CD14-positive monocyte (primary cell): Measurements from ENCODE around the gene CAPN8. TPM values are rescaled to one million over a fixed set of nuclear protein-coding genes. Genes with fewer than 3 reads are reported as not detected.

Source experiments
- DNase-seq, 3 donors: peaks; one replicate each; pipeline ENCODE4 v3.0.0-alpha.2; 2011 to 2022
- H2AFZ ChIP-seq: 2 replicates; pipeline ENCODE4 v1.6.0; 2012; ENCODE audit warnings: mild to moderate bottlenecking, low read depth, low read length, inconsistent platforms; ENCODE audit not compliant: insufficient read depth, poor library complexity, severe bottlenecking
- H3K27ac ChIP-seq, 2 donors: 1 replicate in 1 of 2; 2 replicates in 1 of 2; pipeline ENCODE4 v1.5.1; 2012 to 2013; ENCODE audit warnings: low read length in 2 of 2, control low read depth in 1 of 2, inconsistent platforms in 1 of 2, low read depth in 1 of 2, mild to moderate bottlenecking in 1 of 2
- H3K27me3 ChIP-seq, 2 donors: one replicate each; pipeline versions ENCODE4 v1.6.0 to v1.6.1; 2011 to 2013; ENCODE audit warnings: low read length in 2 of 2; ENCODE audit not compliant: control insufficient read depth in 2 of 2, insufficient read depth in 2 of 2
- H3K36me3 ChIP-seq, 2 donors: replicated peaks in 1 of 2; 1 replicate in 1 of 2; 2 replicates in 1 of 2; pipeline versions ENCODE4 v1.5.1 to v1.6.1; 2012 to 2013; ENCODE audit warnings: low read length in 2 of 2, control low read depth in 1 of 2, inconsistent platforms in 1 of 2, mild to moderate bottlenecking in 1 of 2; ENCODE audit not compliant: insufficient read depth in 2 of 2, control insufficient read depth in 1 of 2
- H3K4me1 ChIP-seq, 2 donors: 1 replicate in 1 of 2; 2 replicates in 1 of 2; pipeline versions ENCODE4 v1.5.1 to v1.6.1; 2012 to 2013; ENCODE audit warnings: low read length in 2 of 2, control low read depth in 1 of 2, inconsistent platforms in 1 of 2, mild to moderate bottlenecking in 1 of 2, moderate library complexity in 1 of 2; ENCODE audit not compliant: insufficient read depth in 2 of 2, control insufficient read depth in 1 of 2
- H3K4me2 ChIP-seq: replicated peaks from 2 replicates; pipeline ENCODE3; 2012; ENCODE audit warnings: low read length, moderate library complexity, mild to moderate bottlenecking; ENCODE audit not compliant: poor library complexity, severe bottlenecking; ENCODE audit errors: extremely low read depth
- H3K4me3 ChIP-seq, 3 experiments: fragments of 200-600 bp in 1 of 3; sonication (generic) in 1 of 3; replicated peaks in 1 of 3; 1 replicate in 2 of 3; 2 replicates in 1 of 3; pipeline ENCODE4 v1.5.1; 2011 to 2013; ENCODE audit warnings: low read length in 3 of 3, mild to moderate bottlenecking in 3 of 3, control low read depth in 2 of 3, low read depth in 2 of 3, inconsistent platforms in 1 of 3, moderate library complexity in 1 of 3
- H3K79me2 ChIP-seq: 2 replicates; pipeline ENCODE4 v1.6.0; 2012; ENCODE audit warnings: mild to moderate bottlenecking, control low read depth, inconsistent platforms, low read length, moderate library complexity; ENCODE audit not compliant: insufficient read depth
- H3K9ac ChIP-seq: 2 replicates; pipeline ENCODE4 v1.6.0; 2017; ENCODE audit warnings: low read length, mild to moderate bottlenecking; ENCODE audit not compliant: insufficient read depth, poor library complexity, severe bottlenecking
- H3K9me3 ChIP-seq, 2 donors: replicated peaks in 1 of 2; 1 replicate in 1 of 2; 2 replicates in 1 of 2; pipeline versions ENCODE4 v1.5.1 to v1.6.1; 2012 to 2013; ENCODE audit warnings: low read length in 2 of 2, control low read depth in 1 of 2; ENCODE audit not compliant: control insufficient read depth in 1 of 2, insufficient read depth in 1 of 2
- H4K20me1 ChIP-seq: 2 replicates; pipeline ENCODE4 v1.6.0; 2012; ENCODE audit warnings: mild to moderate bottlenecking, low read length, control low read depth, moderate library complexity; ENCODE audit not compliant: insufficient read depth
- H3K27ac Mint-ChIP-seq, 7 donors: one replicate each; pipeline ENCODE4 v1.8.0; 2020; ENCODE audit warnings: mild to moderate bottlenecking in 7 of 7, mixed read lengths in 7 of 7, moderate library complexity in 6 of 7, inconsistent platforms in 2 of 7
- H3K27me3 Mint-ChIP-seq, 3 donors: one replicate each; pipeline ENCODE4 v1.8.0; 2021 to 2022; ENCODE audit warnings: low read depth in 3 of 3, mild to moderate bottlenecking in 3 of 3, mixed read lengths in 3 of 3, moderate library complexity in 3 of 3, inconsistent platforms in 1 of 3
- H3K36me3 Mint-ChIP-seq, 2 donors: one replicate each; pipeline ENCODE4 v1.8.0; 2020; ENCODE audit warnings: mixed read lengths in 2 of 2, inconsistent platforms in 1 of 2, mild to moderate bottlenecking in 1 of 2
- H3K4me1 Mint-ChIP-seq: one replicate; pipeline ENCODE4 v1.8.0; 2020; ENCODE audit warnings: mild to moderate bottlenecking, mixed read lengths
- H3K4me3 Mint-ChIP-seq, 2 donors: one replicate each; pipeline ENCODE4 v1.8.0; 2020; ENCODE audit warnings: mild to moderate bottlenecking in 2 of 2, mixed read lengths in 2 of 2, moderate library complexity in 1 of 2
- H3K9me3 Mint-ChIP-seq, 7 donors: one replicate each; pipeline ENCODE4 v1.8.0; 2020 to 2022; ENCODE audit warnings: mixed read lengths in 7 of 7, mild to moderate bottlenecking in 6 of 7, moderate library complexity in 6 of 7, inconsistent platforms in 2 of 7
- CTCF ChIP-seq: fragments of 200-600 bp; IDR thresholded peaks from one replicate; pipeline ENCODE4 v1.8.0; 2022; ENCODE audit warnings: antibody characterized with exemption, mild to moderate bottlenecking
- WGBS: methylation state at CpG from one replicate; pipeline ENCODE4 v1.1.5; 2013; ENCODE audit warnings: missing lambda C conversion rate; ENCODE audit not compliant: insufficient coverage; 5-methylcytosine and 5-hydroxymethylcytosine counted together
- intact Hi-C, 2 donors: fragments of 100-400 bp; cut with micrococcal nuclease; formaldehyde crosslinking; loops; one replicate each; pipeline versions ENCODE4 v1.15.0 to v1.15.1; 2023
- polyA plus RNA-seq, 3 donors: library from polyadenylated mRNA; depleted of rRNA in 1 of 3; unstranded in 2 of 3; stranded (reverse) in 1 of 3; fragments of 300-500 nt in 2 of 3; fragments of >200 nt in 1 of 3; fragmentation: Illumina TruSeq in 2 of 3; gene quantifications; 1 replicate in 2 of 3; 2 replicates in 1 of 3; pipeline ENCODE4 v1.2.3, GENCODE V29; 2012 to 2021

CAPN8 gene
- polyA plus RNA-seq, 3 donors: 0.40 TPM; not detected in 2

- H3K4me2 ChIP-seq: no peak overlapping the region
Observed at GRCh38 chr1:223540485-223541106, 124.9 kb downstream of the CAPN8 start.

GRCh38 chr1:223539750-223540149 is 125.8 kb downstream of the CAPN8 start:
- H3K4me1 Mint-ChIP-seq: no peaks in the 10 kb centered on the region
- H3K27me3 Mint-ChIP-seq: peaks cover 5 to 13% (median 6%) of the 10 kb centered on the region in 3 donors
- no peaks in the 10 kb centered on the region for H4K20me1 ChIP-seq
- H3K27ac ChIP-seq: no peak overlapping the region
- no peaks in the 10 kb centered on the region for H3K79me2 ChIP-seq
- H3K27me3 ChIP-seq: no peaks in the 10 kb centered on the region
- no peak overlapping the region for H3K27ac Mint-ChIP-seq
- no peak for TF ChIP-seq CTCF
- H3K9me3 Mint-ChIP-seq: no peaks in the 10 kb centered on the region
- H3K4me1 ChIP-seq: no peaks in the 10 kb centered on the region
- H3K9ac ChIP-seq: no peak overlapping the region
- no peak overlapping the region for H3K4me3 Mint-ChIP-seq
- 100% methylated on average over 1 of the region's 3 CpGs for WGBS
- no peak overlapping the region for H2AFZ ChIP-seq
- H3K36me3 Mint-ChIP-seq: no peaks in the 10 kb centered on the region
- H3K4me3 ChIP-seq: no peak overlapping the region
- no peaks in the 10 kb centered on the region for H3K9me3 ChIP-seq
- no peaks in the 10 kb centered on the region for H3K36me3 ChIP-seq
- no peak for DNase-seq
- no peak overlapping the region for H3K4me2 ChIP-seq
- intact Hi-C loops: no loop called here

More at GRCh38 chr1:223540485-223541106, 124.9 kb downstream of the CAPN8 start:
- DNase-seq: no peak
- no peak overlapping the region for H3K9ac ChIP-seq
- Mint-ChIP-seq H3K4me1 (no peaks in the 10 kb centered on the region), H3K36me3 (no peaks in the 10 kb centered on the region), H3K27ac (no peak overlapping the region), H3K27me3 (peaks cover 8 to 13% (median 8%) of the 10 kb centered on the region in 3 donors), H3K4me3 (no peak overlapping the region), H3K9me3 (no peaks in the 10 kb centered on the region)
- H3K36me3 ChIP-seq: no peaks in the 10 kb centered on the region
- no peaks in the 10 kb centered on the region for H3K27me3 ChIP-seq
- H2AFZ ChIP-seq: no peak overlapping the region
- no peak overlapping the region for H3K27ac ChIP-seq
- no peaks in the 10 kb centered on the region for H4K20me1 ChIP-seq
- no peaks in the 10 kb centered on the region for H3K79me2 ChIP-seq
- intact Hi-C loops: no loop called here
- H3K4me1 ChIP-seq: no peaks in the 10 kb centered on the region
- 94% methylated on average over 6 of the region's 11 CpGs for WGBS
- H3K4me3 ChIP-seq: no peak overlapping the region
- no peaks in the 10 kb centered on the region for H3K9me3 ChIP-seq
- TF ChIP-seq CTCF: no peak
